GM23338 (cell line): ENCODE measurements around the gene MCFD2. TPM values are rescaled to one million over a fixed set of nuclear protein-coding genes. Genes with fewer than 3 reads are reported as not detected.

Source experiments
- ATAC-seq: fragments of 200-7000 bp; cut with Tn5 transposase; 3 replicates; pipeline ENCODE4 v1.9.1; 2020
- DNase-seq: peaks from one replicate; pipeline ENCODE4 v3.0.0-alpha.2; 2015; ENCODE audit warnings: low spot score
- H2AFZ ChIP-seq: fragments of 200-600 bp; sonication (generic); 2 replicates; pipeline ENCODE4 v1.8.0; 2016; ENCODE audit warnings: antibody characterized with exemption, mild to moderate bottlenecking, moderate library complexity
- H3F3A ChIP-seq: fragments of 200-600 bp; sonication (generic); replicated peaks from 2 replicates; pipeline ENCODE4 v1.8.0; 2017; ENCODE audit warnings: antibody characterized with exemption, mixed run types, low read depth
- H3K27ac ChIP-seq: fragments of 200-600 bp; sonication (generic); 2 replicates; pipeline ENCODE4 v1.6.1; 2016; ENCODE audit warnings: low read depth
- H3K27me3 ChIP-seq: fragments of 200-600 bp; sonication (generic); 2 replicates; pipeline ENCODE4 v1.8.0; 2016; ENCODE audit warnings: mild to moderate bottlenecking, mixed run types, moderate library complexity; ENCODE audit not compliant: insufficient read depth
- H3K36me3 ChIP-seq: fragments of 200-600 bp; sonication (generic); 2 replicates; pipeline ENCODE4 v1.8.0; 2016; ENCODE audit warnings: mild to moderate bottlenecking; ENCODE audit not compliant: insufficient read depth
- H3K4me1 ChIP-seq: fragments of 200-600 bp; sonication (generic); 2 replicates; pipeline ENCODE4 v1.8.0; 2016; ENCODE audit warnings: mild to moderate bottlenecking, moderate library complexity; ENCODE audit not compliant: insufficient read depth
- H3K4me2 ChIP-seq: fragments of 200-600 bp; sonication (generic); 2 replicates; pipeline ENCODE4 v1.7.1; 2017; ENCODE audit warnings: mixed run types
- H3K4me3 ChIP-seq: fragments of 200-600 bp; sonication (generic); 2 replicates; pipeline ENCODE4 v1.6.1; 2016; ENCODE audit warnings: mixed run types
- H3K79me2 ChIP-seq: fragments of 200-600 bp; sonication (generic); replicated peaks from 2 replicates; pipeline ENCODE4 v1.8.0; 2017; ENCODE audit warnings: mild to moderate bottlenecking; ENCODE audit not compliant: insufficient read depth
- H3K9me2 ChIP-seq: fragments of 200-600 bp; sonication (generic); 2 replicates; pipeline ENCODE4 v1.8.0; 2017; ENCODE audit not compliant: insufficient read depth
- H4K20me1 ChIP-seq: fragments of 200-600 bp; sonication (generic); replicated peaks from 2 replicates; pipeline ENCODE4 v1.8.0; 2017; ENCODE audit warnings: mild to moderate bottlenecking; ENCODE audit not compliant: insufficient read depth
- H3K27ac Mint-ChIP-seq: 2 replicates; pipeline ENCODE4 v1.8.0; 2020; ENCODE audit warnings: inconsistent platforms, mild to moderate bottlenecking, moderate library complexity, mixed read lengths
- H3K27me3 Mint-ChIP-seq: 3 replicates; pipeline ENCODE4 v1.8.0; 2022; ENCODE audit warnings: low read depth, mild to moderate bottlenecking, moderate library complexity, mixed read lengths, inconsistent platforms; ENCODE audit not compliant: insufficient read depth, poor library complexity
- H3K36me3 Mint-ChIP-seq: 3 replicates; pipeline ENCODE4 v1.8.0; 2021; ENCODE audit warnings: low read depth, mild to moderate bottlenecking, inconsistent platforms, moderate library complexity, mixed read lengths
- H3K4me1 Mint-ChIP-seq: 3 replicates; pipeline ENCODE4 v1.8.0; 2020; ENCODE audit warnings: mild to moderate bottlenecking, inconsistent platforms, mixed read lengths
- H3K4me3 Mint-ChIP-seq: 3 replicates; pipeline ENCODE4 v1.8.0; 2021; ENCODE audit warnings: moderate library complexity, mild to moderate bottlenecking, inconsistent platforms, mixed read lengths
- H3K9me3 Mint-ChIP-seq: 3 replicates; pipeline ENCODE4 v1.8.0; 2020; ENCODE audit warnings: moderate library complexity, mild to moderate bottlenecking, inconsistent platforms, mixed read lengths
- CREB1 ChIP-seq: fragments of 250-450 bp; sonication (Bioruptor Pico); IDR thresholded peaks from 2 replicates; pipeline ENCODE4 v1.5.0; 2020; ENCODE audit warnings: low read depth, mild to moderate bottlenecking, moderate library complexity
- CTCF ChIP-seq, 2 experiments: fragments of 200-600 bp in 1 of 2; sonication (generic) in 1 of 2; conservative IDR thresholded peaks; 2 replicates each; pipeline versions ENCODE4 v1.5.1 to v1.6.1; 2016 to 2017; ENCODE audit warnings: antibody characterized with exemption in 2 of 2, low read depth in 2 of 2, mild to moderate bottlenecking in 2 of 2, moderate library complexity in 1 of 2
- ETS1 ChIP-seq: IDR thresholded peaks from 2 replicates; pipeline ENCODE4 v1.6.1; 2016; ENCODE audit warnings: antibody characterized with exemption
- EZH2 ChIP-seq: fragments of 200-600 bp; sonication (generic); IDR thresholded peaks from one replicate; pipeline ENCODE4 v1.8.0; 2017; ENCODE audit warnings: antibody characterized with exemption, mild to moderate bottlenecking, low read depth; ENCODE audit not compliant: unreplicated experiment
- POLR2AphosphoS5 ChIP-seq: IDR thresholded peaks from 2 replicates; pipeline ENCODE4 v1.6.1; 2016; ENCODE audit warnings: antibody characterized with exemption, low read depth
- STAT1 ChIP-seq: IDR thresholded peaks from one replicate; pipeline ENCODE4 v1.6.1; 2016; ENCODE audit warnings: antibody characterized with exemption; ENCODE audit not compliant: unreplicated experiment
- ZNF114 ChIP-seq: fragments of 250-450 bp; sonication (Bioruptor Pico); IDR thresholded peaks from 2 replicates; pipeline ENCODE4 v1.5.0; 2020; ENCODE audit warnings: mild to moderate bottlenecking, moderate library complexity
- ZNF331 ChIP-seq: fragments of 250-450 bp; sonication (Bioruptor Pico); IDR thresholded peaks from 2 replicates; pipeline ENCODE4 v1.5.0; 2020; ENCODE audit warnings: low read depth, mild to moderate bottlenecking, moderate library complexity
- ZNF462 ChIP-seq: fragments of 250-450 bp; sonication (Bioruptor Pico); IDR thresholded peaks from 2 replicates; pipeline ENCODE4 v1.5.0; 2020; ENCODE audit warnings: mild to moderate bottlenecking, moderate library complexity
- polyA plus RNA-seq: library from polyadenylated mRNA; unstranded; fragments of >200 nt; fragmentation: Nextera tagmentation; extraction: Ambion mirVana; gene quantifications from 2 replicates; pipeline ENCODE4 v1.2.1, GENCODE V29; 2016
- total RNA-seq: library from RNA; depleted of rRNA; stranded (reverse); fragments of >200 nt; shearing (Covaris generic); gene quantifications from 2 replicates; pipeline ENCODE4 v1.2.3, GENCODE V29; 2014

MCFD2 gene
- total and polyA plus RNA-seq, 2 experiments from 2014 or later, result 55.1 to 91.9 TPM

GRCh38 chr2:46899053-46899452 lies 16.6 kb downstream of the MCFD2 start:
- Histone ChIP-seq H3K4me3 (no peak overlapping the region), H3K4me1 (no peaks in the 10 kb centered on the region), H3F3A (no peaks in the 10 kb centered on the region), H3K36me3 (no peaks in the 10 kb centered on the region), H2AFZ (no peak overlapping the region), H3K27ac (no peak overlapping the region), H4K20me1 (no peaks in the 10 kb centered on the region; the same call in 1 of the 2 replicates), H3K27me3 (no peaks in the 10 kb centered on the region), H3K4me2 (no peak overlapping the region), H3K9me2 (no peaks in the 10 kb centered on the region), H3K79me2 (no peaks in the 10 kb centered on the region)
- TF ChIP-seq CREB1 (CRISPR knock-in tag), result no peak
- no peak for TF ChIP-seq POLR2AphosphoS5
- no peak for TF ChIP-seq EZH2
- TF ChIP-seq ETS1, result no peak
- no peak for TF ChIP-seq ZNF462 (CRISPR knock-in tag)
- no peak for TF ChIP-seq CTCF (conservative IDR thresholded peaks at IDR 0.05; ENCODE audit: low read depth in 2 of 2)
- TF ChIP-seq STAT1, result no peak
- no peak for TF ChIP-seq ZNF114 (CRISPR knock-in tag)
- TF ChIP-seq ZNF331 (CRISPR knock-in tag), result no peak
- Mint-ChIP-seq H3K36me3 (peaks cover 2% of the 10 kb centered on the region; the same call in 1 of the 3 replicates), H3K4me1 (0 out of 3 replicates have a peak, but pooled peaks cover 4% of the 10 kb centered on the region), H3K27ac (no peak overlapping the region), H3K4me3 (no peak overlapping the region), H3K27me3 (no peaks in the 10 kb centered on the region), H3K9me3 (no peaks in the 10 kb centered on the region)
- no peak for ATAC-seq
- DNase-seq, result no peak
